EL (cell line): ENCODE data around the gene PIGH.
"Not testable (repeated sequence)": the region's sequence is repeated elsewhere in the genome, so short reads cannot be mapped to it uniquely, and the experiment has no call there.

Source experiments
- DNase-seq: peaks from one replicate; pipeline ENCODE4 v3.0.0-alpha.2; 2016

Gene PIGH

DNA sequence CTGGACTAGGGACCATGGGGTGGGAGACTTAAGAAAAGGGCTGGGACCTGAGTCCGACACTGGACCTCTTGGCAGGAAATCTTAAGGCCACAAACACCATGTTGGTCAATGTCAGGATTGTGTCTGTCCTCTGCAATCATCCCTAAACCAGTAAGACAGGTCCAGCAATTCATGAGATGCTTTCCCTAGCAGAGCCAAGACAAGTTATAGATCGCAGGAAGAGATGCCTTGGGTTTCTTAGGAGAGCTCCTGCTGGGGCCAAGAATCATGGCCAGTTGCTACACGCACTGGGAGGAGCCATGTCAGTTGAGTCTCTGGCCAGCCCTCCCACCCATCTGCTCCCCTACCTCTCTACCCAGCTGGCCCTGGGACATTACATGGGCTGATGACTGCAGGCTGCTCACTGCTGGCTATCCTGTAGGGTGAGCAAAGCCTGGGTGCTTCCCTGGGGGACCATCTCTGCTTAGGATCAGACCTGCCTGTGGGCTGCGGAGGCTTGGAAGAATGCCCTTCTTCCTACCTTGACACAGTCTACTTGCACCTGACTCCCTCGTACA, 52.8 kb downstream of the PIGH start:
- no peak for DNase-seq

DNA sequence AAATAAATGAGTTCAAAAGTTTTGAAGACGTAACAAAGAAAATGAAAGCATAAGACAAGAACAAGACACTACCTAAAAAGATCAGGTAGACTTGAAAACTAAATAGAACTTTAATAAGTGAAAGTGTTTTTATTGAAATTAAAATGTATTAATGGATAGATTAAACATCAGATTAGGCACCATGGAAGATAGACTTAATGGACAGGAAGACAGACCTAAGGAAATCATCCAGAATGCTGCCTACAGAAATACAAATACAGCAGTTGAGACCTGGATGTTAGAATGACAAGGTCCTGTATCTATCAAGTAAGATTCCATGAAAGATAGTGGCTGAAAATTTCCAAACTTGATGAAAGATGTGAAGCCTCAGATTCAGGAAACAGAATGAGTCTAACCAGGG, 55.5 kb downstream of the PIGH start:
- no peak for DNase-seq

DNA sequence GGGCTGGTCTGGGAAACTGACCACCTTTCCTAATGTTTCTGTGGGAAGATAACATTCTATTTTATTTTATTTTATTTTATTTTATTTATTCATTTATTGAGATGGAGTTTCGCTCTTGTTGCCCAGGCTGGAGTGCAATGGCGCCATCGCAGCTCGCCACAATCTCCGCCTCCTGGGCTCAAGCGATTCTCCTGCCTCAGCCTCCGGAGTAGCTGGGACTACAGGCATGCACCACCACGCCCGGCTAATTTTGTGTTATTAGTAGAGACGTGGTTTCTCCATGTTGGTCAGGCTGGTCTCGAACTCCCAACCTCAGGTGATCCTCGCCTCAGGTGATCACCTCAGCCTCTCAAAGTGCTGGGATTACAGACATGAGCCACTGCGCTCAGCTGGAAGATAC, 57.4 kb downstream of the PIGH start:
- not testable (repeated sequence) for DNase-seq

DNA sequence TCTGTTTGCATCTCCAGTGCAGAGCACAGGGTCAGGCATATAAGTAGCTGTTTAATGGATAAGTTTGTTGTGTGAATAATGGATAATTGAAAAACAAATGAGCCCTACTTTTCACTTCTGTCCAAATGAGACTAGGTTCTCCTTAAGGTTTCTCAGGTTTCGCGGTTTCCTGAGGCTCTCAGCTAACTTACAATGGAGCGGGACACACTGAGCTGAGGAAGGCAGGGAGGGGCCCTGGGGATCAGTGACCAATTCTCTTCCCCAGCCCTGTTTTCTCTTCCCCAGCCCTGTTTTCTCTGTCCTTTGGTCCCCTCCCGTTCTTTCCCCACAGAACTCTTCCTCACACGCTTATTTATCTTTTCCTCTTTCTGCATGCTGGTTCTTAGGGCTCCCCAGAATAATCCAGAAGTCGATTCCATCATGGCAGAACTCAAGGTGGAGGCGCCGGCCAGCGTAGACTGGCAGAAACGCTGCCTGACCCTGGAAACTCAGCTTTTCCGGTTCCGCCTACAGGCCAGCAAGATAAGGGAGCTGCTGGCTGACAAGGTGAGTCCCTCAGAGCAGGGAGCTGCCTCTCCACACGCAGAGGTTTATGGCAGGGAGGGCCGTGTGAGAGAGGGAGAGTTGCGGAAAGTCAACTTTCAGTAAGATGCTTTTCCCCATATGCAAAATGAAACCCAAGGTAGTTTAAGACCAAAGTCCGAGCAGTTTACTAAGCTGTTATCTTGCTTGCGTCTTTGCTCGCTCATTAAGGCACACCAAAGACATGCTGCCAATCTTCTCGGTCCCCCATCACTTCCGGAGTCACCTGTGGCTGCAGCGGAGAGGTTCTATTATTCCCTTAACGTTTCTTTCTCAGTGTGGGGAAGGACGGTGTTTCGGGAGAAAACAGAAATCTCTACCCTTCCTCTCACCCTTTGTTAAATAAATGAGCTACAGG, 58.4 kb downstream of the PIGH start:
- DNase-seq = no peak
